Stimulated activated CD8-positive, alpha-beta memory T cell treated with anti-CD3 and anti-CD28 coated beads, Interleukin-15, amount 100 ng/mL, for 24 hours (primary cell): ENCODE data around the gene NOL3.

ENCODE experiments used
- DNase-seq: peaks from one replicate; pipeline ENCODE4 v3.0.0-alpha.2; 2020; ENCODE audit warnings: low read depth

NOL3 gene

DNA sequence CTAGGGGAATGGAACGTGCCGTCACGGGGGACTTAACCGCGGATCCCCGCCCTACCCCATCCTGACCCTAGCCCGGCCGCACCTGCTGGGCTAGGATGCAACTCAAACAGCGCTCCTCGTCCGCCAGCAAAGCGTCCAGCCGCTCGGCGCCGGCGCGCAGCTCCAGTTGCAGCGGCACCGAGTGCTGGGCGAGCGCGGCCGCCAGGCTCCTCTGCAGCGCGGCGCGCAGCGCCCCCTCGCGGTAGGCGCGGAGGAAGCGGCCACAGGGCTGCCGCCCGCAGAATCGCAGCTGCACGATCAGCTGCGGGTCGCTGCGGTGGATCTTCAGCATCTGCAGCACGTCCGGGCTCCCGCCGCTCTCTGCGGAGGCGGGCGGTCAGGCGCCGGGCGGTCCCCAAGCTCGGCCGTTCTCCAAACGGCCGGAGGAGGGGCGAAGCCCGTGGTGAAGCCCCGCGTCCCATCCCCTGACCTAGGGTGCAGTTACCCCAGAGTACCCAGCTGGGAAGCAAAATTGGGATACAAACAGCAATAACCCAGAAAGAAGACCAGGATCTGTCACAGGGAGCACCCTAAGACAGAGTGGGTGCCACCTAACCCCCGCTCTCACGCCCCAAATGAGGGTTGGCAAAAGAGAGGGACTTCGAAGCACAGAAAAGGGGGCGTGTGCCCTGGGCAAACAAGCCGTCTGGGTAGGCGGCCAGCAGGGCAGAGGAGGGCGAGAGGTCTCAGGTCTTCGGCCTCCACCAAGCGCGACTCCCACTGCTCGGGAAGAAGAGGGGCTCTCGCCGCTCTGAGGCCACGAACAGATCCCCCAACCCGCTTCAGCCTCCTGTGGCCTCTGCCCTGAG, 14.8 kb upstream of the NOL3 start:
- peak; percentile 69 for DNase-seq

DNA sequence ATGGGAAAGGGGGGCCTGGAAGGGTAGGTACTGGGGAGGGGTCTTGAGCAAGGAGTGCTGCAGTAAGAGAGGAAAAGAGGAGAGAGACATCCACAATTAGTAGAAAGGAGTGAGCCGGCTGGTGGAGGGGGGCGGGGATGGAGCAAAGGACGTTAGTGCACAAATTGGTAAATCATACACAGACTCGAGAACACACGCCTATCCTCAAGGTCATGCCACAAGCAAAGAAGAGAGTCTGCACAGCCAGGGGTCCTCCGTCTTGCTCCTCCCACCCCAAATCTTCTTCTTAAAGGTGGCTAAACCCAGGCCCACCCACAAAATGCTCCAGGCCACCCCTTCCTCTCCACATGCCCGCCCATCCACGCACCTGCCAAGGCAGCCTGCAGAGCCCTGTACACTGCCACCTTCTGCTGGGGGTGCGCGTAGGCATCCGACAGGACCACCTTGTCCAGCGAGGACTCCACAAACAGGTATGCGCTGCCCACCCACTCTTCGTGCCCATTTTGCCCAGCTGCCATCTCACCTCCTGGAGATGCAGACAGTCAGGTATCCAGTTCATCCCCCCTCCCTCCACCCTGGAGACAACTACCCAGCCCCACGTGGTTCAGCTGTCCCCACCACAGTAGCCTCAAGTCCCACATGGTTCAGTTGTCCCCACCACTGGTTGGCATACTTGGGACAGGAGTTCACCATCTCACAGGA, 14.0 kb upstream of the NOL3 start:
- DNase-seq: no peak

- no peak for DNase-seq
These were observed 13.1 kb upstream of the NOL3 start for GRCh38 chr16:67157106-67157748.

DNA sequence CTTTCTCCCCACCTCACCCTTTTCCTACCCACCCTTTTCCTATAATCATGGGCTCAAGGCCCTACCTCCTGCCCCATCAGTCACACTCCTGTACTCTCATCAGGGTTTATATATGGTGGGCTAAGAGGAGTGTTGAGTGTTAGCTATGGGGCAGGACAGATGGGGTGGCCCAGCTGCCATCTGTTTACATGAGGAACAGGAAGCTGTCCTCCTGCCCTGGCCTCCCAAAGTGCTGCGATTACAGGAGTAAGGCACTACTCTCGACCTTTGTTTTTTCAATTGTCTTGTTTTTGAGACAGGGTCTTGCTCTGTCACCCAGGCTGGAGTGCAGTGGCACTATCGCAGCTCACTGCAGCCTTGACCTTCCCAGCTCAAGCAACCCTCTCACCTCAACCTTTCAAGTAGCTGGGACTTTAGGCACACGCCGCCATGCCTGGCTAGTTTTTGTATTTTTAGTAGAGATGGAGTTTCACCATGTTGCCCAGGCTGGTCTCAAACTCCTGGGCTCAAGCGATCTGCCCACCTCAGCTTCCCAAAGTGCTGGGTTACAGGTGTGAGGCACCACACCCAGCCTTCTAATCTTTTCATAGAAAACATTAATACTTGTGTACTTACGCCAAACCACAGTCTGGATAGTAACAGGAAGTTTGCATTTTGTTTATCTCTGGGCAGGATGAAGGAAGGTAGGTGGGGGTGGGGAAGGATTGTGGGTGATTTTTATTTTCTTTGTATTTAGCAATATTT, 12.3 kb upstream of the NOL3 start:
- DNase-seq: no peak

DNA sequence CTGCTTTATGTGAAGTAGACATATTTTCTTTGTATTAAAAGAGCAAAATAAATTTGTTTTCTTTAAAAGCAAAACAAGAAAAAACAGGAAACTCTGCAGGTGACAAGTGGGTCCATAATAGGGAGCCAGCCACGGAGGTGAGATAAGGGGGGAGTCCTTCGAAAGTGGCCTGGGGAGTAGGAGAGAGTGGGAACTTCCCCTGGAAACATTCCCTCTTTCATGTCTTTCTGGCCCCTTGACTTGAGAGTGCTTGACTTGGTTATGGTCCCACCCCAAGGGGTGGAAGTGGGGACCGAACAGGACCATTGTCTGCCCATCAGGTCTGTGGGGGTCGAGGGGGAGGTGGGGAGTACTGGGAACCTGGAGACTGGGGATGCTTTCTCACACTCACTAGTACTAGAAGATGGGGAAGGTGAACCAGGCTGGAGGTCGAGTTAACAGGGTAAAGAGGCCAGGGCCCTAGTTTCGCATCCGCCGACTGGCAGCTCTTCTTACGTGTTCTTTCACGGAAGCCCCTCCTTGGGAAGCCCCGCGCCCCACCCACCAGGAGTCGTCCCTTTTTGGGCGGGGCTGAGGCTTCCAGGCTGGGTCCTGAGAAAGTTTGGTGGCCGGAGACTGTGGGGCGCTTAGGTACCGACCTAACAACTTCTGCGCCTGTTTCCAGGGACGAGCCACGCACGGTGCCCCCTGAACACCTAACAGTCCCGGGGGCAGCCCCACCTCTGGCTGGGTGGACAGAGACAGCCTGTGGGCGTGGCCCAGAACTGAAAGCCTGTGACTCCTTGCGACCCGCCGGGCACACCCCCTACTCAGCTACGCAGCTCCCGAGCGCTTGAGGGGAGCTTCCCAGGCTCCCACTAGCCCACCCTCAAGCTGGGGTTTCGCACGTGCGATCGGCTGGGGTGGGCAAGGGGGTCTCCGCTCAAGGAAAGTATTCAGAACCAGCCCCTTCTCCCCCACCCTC, 11.4 kb upstream of the NOL3 start:
- no peak for DNase-seq

- no peak for DNase-seq
These were observed 8.7 kb upstream of the NOL3 start for GRCh38 chr16:67161595-67162058.

DNA sequence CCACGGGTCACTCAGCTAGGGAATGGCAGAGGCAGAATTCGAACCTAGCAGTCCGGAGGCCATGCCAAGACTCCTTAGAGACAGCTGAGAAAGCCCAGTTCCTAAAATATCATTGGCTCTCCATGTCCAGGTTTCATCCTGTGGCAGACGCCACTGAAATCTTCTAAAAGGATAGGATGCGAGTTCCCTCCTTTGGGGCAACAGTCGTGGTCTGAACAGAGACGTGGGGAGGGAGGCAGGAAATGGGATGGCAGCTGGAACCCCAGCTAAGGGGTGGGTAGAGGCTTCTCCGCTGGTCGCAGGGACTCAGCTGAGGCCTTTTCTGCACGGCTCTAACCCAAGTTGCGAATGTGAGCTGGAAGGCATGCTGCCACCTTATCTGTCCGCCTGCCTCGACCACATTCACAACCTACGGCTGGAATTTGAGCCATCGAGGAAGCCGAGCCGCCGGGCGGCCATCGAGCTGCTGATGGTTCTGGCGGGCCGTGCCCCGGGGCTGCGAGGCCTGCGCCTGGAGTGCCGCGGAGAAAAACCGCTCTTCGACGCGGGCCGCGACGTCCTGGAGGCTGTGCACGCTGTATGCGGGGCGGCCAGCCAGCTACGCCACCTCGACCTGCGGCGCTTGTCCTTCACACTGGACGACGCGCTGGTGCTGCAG, 7.7 kb upstream of the NOL3 start:
- DNase-seq: no peak

- DNase-seq: no peak
These were observed 7.0 kb upstream of the NOL3 start for GRCh38 chr16:67163164-67163998.

GRCh38 chr16:67163999-67164558, 6.3 kb upstream of the NOL3 start:
- no peak for DNase-seq

GRCh38 chr16:67164599-67165061, 5.7 kb upstream of the NOL3 start, which contains the start of gene HSF4:
Gene HSF4, plus strand, starts transcription at chr16:67164745. Its CDS starts 67 bp downstream, at chr16:67164812.
- DNase-seq: no peak

DNA sequence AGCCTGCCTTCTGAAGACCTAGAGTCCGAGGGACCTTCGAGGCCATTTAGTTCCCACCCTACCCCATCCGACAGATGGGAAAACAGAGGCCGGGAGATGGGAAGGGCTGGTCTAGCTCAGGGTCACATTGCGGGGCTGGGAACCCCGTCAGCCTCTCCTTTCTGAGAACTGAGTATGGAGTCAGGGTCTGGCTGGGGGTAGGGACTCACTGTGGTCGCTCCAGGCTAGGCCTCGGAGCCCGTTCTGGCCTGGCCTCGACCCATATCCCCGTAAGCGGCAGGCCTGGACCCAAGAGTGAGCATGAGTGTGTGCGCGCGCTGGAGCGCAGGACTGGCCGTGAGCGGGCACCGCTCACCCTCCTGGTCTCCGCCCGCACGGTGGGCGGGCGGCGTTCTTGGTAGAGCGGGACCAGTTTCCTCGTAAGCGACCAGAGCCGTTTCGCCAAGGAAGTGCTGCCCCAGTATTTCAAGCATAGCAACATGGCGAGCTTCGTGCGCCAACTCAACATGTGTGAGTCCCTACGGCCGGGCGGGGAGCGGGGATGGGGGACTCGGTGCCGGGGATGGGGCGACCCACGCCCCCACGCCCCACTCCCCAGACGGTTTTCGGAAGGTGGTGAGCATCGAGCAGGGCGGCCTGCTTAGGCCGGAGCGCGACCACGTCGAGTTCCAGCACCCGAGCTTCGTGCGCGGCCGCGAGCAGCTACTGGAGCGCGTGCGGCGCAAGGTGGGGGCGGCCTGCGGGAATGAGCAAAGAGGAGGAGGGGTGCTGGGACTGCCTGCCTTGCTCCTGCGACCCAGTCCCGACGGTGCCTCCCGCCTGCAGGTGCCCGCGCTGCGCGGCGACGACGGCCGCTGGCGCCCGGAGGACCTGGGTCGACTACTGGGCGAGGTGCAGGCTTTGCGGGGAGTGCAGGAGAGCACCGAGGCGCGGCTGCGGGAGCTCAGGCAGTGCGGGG, 4.9 kb upstream of the NOL3 start:
- no peak for DNase-seq

DNA sequence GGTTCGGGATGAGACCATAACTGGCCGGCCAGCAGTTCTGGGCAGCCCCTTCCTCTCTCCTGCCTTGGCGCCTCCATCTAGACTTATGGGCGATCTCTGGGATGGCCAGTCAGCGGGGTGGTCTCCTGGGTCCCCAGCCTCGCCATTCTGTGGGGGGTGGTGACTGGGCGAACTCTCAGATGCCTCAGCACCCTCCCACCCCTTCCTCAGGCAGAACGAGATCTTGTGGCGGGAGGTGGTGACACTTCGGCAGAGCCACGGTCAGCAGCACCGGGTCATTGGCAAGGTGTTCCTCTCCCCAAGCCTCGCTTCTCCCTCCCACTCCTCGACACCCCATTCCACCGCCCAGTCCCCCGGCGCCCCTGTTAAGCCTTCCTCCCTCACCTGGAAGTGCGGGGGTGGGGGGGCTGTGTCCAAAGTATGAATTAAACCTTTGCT, 4.2 kb upstream of the NOL3 start:
- no peak for DNase-seq

DNA sequence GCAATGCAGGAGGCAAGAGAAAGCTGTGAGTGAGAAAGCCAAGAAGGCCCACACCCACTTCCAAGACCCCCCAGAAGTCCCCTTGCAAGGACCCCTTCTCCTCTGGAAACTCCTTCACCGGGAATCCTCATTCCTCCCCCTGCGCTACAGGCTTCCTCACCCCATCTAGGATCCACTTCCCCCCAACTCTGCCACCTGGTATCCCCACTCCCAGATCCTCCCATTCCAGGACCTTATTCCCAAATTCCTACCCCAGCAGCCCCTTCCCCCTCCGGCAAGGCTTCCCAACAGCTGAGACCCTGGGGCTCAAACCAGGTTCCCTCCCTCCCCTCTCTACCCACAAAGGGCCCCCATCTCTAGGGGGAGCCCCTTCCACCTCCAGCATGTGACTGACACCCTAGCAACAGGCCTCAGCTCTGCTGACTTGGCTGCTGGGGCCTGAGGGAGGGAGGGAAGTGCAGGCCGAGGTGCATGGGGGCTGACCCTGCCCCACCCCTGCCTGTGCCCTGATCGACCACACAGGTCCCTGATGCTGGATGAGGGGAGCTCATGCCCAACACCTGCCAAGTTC, 3.7 kb upstream of the NOL3 start:
- DNase-seq: no peak

- no peak for DNase-seq
These were observed 2.8 kb upstream of the NOL3 start for GRCh38 chr16:67167588-67167987.

DNA sequence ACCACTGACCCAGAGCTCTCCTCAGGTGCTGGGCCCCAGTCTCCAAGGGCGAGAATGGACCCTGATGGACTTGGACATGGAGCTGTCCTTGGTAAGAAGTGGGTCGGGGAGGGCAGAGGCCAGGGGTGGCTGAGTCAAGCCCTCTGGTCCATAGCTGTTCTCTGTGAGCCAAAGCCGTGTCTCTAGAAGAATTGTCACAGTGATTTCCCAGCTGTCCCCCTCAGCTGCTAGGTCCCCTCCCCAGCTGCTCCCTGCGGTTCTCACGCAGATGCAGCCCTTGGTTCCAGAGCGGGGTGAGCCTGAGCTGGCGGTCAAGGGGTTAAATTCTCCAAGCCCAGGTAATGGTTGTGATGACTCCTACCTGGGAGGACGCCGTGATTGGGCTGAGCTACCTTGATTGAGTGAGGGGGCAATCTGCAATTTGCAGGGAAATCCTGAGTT, 1.3 kb upstream of the NOL3 start:
- DNase-seq: no peak

DNA sequence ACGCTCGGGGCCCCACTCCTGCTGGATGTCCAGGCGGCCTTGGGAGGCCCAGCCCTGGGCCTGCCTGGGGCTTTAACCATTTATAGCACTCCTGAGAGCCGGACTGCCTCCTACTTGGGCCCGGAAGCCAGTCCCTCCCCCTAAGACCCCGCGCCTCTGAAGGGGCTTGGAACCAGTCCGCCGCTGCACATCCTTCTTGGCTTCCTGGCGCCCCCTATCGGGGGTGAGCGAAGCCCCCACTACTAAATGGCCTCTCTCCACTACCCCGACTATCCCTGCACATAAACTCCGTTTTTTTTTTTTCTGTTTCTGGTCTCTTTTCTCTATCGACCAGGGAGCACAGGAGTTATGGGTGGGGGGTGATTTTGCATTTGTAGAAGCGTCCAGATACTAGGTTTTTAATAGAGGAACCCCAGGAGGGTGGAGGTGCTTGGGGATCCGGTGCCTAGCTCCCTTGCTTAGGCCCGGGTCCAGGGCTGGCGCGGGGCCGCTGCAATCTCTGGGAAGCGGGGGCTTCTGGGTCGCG, 633 bp upstream of the NOL3 start:
- no peak for DNase-seq
